K562 (cell line): Measurements from ENCODE around the gene BRD7. TPM values are rescaled to one million over a fixed set of nuclear protein-coding genes. Genes with fewer than 3 reads are reported as not detected.

ENCODE experiments used
- ATAC-seq: fragments of 200-7000 bp; cut with Tn5 transposase; 3 replicates; pipeline ENCODE4 v1.9.1; 2020; ENCODE audit warnings: moderate library complexity
- BruUV-seq: library from RNA; stranded (reverse); fragments of 400-500 nt; replicated peaks from 2 replicates; lab custom pipeline; 2021; lab: Mats Ljungman, UMichigan
- CTCF ChIA-PET: fragments of 300-600 bp; formaldehyde crosslinking; extraction: SDS; loops from one replicate; lab custom pipeline; 2021; ENCODE audit warnings: low intra/inter-chr PET ratio; lab: Yijun Ruan, JAX
- POLR2A ChIA-PET: fragments of 300-600, 350-650 bp; sonication (Branson Sonifier 250); formaldehyde crosslinking; extraction: SDS; loops from one replicate; lab custom pipeline; 2021; ENCODE audit warnings: antibody characterized with exemption, inconsistent platforms; lab: Yijun Ruan, JAX
- DNase-seq, 4 experiments: peaks; one replicate each; pipeline versions ENCODE4 v3.0.0 to v3.0.0-alpha.2; 2011 to 2018; ENCODE audit warnings: low spot score in 3 of 4, mixed read lengths in 3 of 4; ENCODE audit errors: extremely low read depth in 1 of 4
- FAIRE-seq: peaks from 2 replicates; lab custom pipeline; 2011; peaks lifted over from hg19 to GRCh38; lab: Jason Lieb, UNC
- H2AFZ ChIP-seq: 2 replicates; pipeline ENCODE4 v1.6.0; 2011; ENCODE audit warnings: low read depth, low read length, control low read depth, inconsistent platforms
- H3K27ac ChIP-seq: fragments of 200-600 bp; 3 replicates; pipeline ENCODE4 v1.8.0; 2011; ENCODE audit warnings: low read depth, mild to moderate bottlenecking, control low read depth, inconsistent platforms, low read length, moderate library complexity, mixed read lengths; ENCODE audit errors: extremely low read depth
- H3K27me3 ChIP-seq, 2 experiments: fragments of 300-600 bp in 1 of 2; 2 replicates in 1 of 2; 3 replicates in 1 of 2; pipeline versions ENCODE4 v1.6.0 to v1.8.0; 2011; ENCODE audit warnings: inconsistent platforms in 2 of 2, low read length in 2 of 2, mild to moderate bottlenecking in 1 of 2, mixed read lengths in 1 of 2, moderate library complexity in 1 of 2; ENCODE audit not compliant: control insufficient read depth in 2 of 2, insufficient read depth in 2 of 2
- H3K36me3 ChIP-seq: fragments of 300-600 bp; 3 replicates; pipeline ENCODE4 v1.8.0; 2011; ENCODE audit warnings: mild to moderate bottlenecking, low read length, inconsistent platforms; ENCODE audit not compliant: control insufficient read depth, insufficient read depth
- H3K4me1 ChIP-seq, 2 experiments: fragments of 200-600 bp in 1 of 2; replicated peaks in 1 of 2; 2 replicates in 1 of 2; 3 replicates in 1 of 2; pipeline versions ENCODE4 v1.5.1 to v1.8.0; 2011; ENCODE audit warnings: inconsistent platforms in 2 of 2, low read length in 2 of 2, mild to moderate bottlenecking in 1 of 2, mixed read lengths in 1 of 2, moderate library complexity in 1 of 2; ENCODE audit not compliant: control insufficient read depth in 2 of 2, insufficient read depth in 2 of 2
- H3K4me2 ChIP-seq: 2 replicates; pipeline ENCODE4 v1.6.1; 2011; ENCODE audit warnings: low read length, control low read depth, inconsistent platforms, mixed read lengths; ENCODE audit not compliant: insufficient read depth
- H3K4me3 ChIP-seq: fragments of 200-600 bp; sonication (generic), shearing (Covaris generic); 2 replicates; pipeline ENCODE4 v1.5.1; 2016; ENCODE audit warnings: control low read depth, inconsistent platforms
- H3K79me2 ChIP-seq: fragments of 200-600 bp; 3 replicates; pipeline ENCODE4 v1.8.0; 2011; ENCODE audit warnings: low read length, inconsistent platforms; ENCODE audit not compliant: control insufficient read depth, insufficient read depth
- H3K9ac ChIP-seq, 2 experiments: 2 replicates each; pipeline versions ENCODE4 v1.6.0 to v1.6.1; 2011; ENCODE audit warnings: low read depth in 2 of 2, low read length in 2 of 2, control low read depth in 1 of 2, inconsistent platforms in 1 of 2, mild to moderate bottlenecking in 1 of 2, mixed read lengths in 1 of 2; ENCODE audit not compliant: insufficient read depth in 1 of 2
- H3K9me1 ChIP-seq: one replicate; pipeline ENCODE4 v1.6.0; 2011; ENCODE audit warnings: inconsistent platforms, mild to moderate bottlenecking, low read length, moderate library complexity; ENCODE audit not compliant: control insufficient read depth, insufficient read depth
- H3K9me3 ChIP-seq: replicated peaks from 2 replicates; pipeline ENCODE4 v1.5.1; 2011; ENCODE audit warnings: low read depth, low read length, inconsistent platforms; ENCODE audit not compliant: control insufficient read depth, insufficient read depth
- H4K20me1 ChIP-seq: replicated peaks from 2 replicates; pipeline ENCODE4 v1.6.1; 2011; ENCODE audit warnings: low read length, inconsistent platforms, mixed read lengths; ENCODE audit not compliant: control insufficient read depth, insufficient read depth
- ELK3 ChIP-seq: fragments of 450-650 bp; formaldehyde crosslinking; IDR thresholded peaks from 2 replicates; pipeline ENCODE4 v1.4.0; 2020; ENCODE audit warnings: mild to moderate bottlenecking
- GTF3C2 ChIP-seq: IDR thresholded peaks from 3 replicates; pipeline ENCODE4 v1.6.1; 2011; ENCODE audit warnings: borderline replicate concordance, mild to moderate bottlenecking, moderate library complexity; ENCODE audit not compliant: insufficient read length; ENCODE audit errors: extremely low read depth
- HDAC2 ChIP-seq: fragments of 450-650 bp; IDR thresholded peaks from 2 replicates; pipeline ENCODE4 v1.6.1; 2016; ENCODE audit warnings: mild to moderate bottlenecking
- MTA3 ChIP-seq: fragments of 450-650 bp; formaldehyde crosslinking; IDR thresholded peaks from 2 replicates; pipeline ENCODE4 v1.6.1; 2017; ENCODE audit warnings: mild to moderate bottlenecking, borderline replicate concordance
- NCOR1 ChIP-seq: fragments of 450-650 bp; IDR thresholded peaks from 2 replicates; pipeline ENCODE4 v1.6.1; 2016; ENCODE audit warnings: mild to moderate bottlenecking, moderate library complexity
- NKRF ChIP-seq: fragments of 450-650 bp; IDR thresholded peaks from 2 replicates; pipeline ENCODE4 v1.6.1; 2016; ENCODE audit warnings: borderline replicate concordance
- POLR2H ChIP-seq: IDR thresholded peaks from 2 replicates; pipeline ENCODE4 v1.6.1; 2016; ENCODE audit warnings: missing genetic modification characterization, low read depth, mild to moderate bottlenecking, control low read depth, missing compliant biosample characterization, moderate library complexity
- SETDB1 ChIP-seq: IDR thresholded peaks from one replicate; pipeline ENCODE4 v1.6.1; 2012; ENCODE audit warnings: low read length, control low read depth, inconsistent platforms
- TGIF2 ChIP-seq: sonication (generic); formaldehyde crosslinking; IDR thresholded peaks from 2 replicates; pipeline ENCODE4 v1.8.1; 2022; ENCODE audit warnings: mild to moderate bottlenecking, missing genetic modification reagents, moderate library complexity
- ZBTB1 ChIP-seq: sonication (generic); formaldehyde crosslinking; IDR thresholded peaks from 2 replicates; pipeline ENCODE4 v1.8.1; 2023; ENCODE audit warnings: missing genetic modification reagents, low read depth, mild to moderate bottlenecking, borderline replicate concordance
- ZC3H11A ChIP-seq: IDR thresholded peaks from 2 replicates; pipeline ENCODE4 v1.6.1; 2012; ENCODE audit warnings: low read depth, low read length, improper control_type of control experiment
- ZNF408 ChIP-seq: fragments of 250-450 bp; sonication (Bioruptor Pico); IDR thresholded peaks from 2 replicates; pipeline ENCODE4 v1.4.0; 2020; ENCODE audit warnings: low read depth, mild to moderate bottlenecking, moderate library complexity
- ZNF780A ChIP-seq: fragments of 250-450 bp; sonication (Bioruptor Pico); IDR thresholded peaks from 2 replicates; pipeline ENCODE4 v1.5.0; 2021; ENCODE audit warnings: mild to moderate bottlenecking
- WGBS: fragments of 100-300 bp; shearing (Covaris generic); methylation state at CpG from one replicate; pipeline ENCODE4 v1.1.6; 2016; ENCODE audit warnings: low coverage, mixed read lengths; ENCODE audit not compliant: insufficient coverage; ENCODE audit errors: missing lambda C conversion rate; 5-methylcytosine and 5-hydroxymethylcytosine counted together
- in situ Hi-C: fragments of 300-500 bp; cut with MboI; formaldehyde crosslinking; loops from 4 replicates; pipeline ENCODE4 v1.15.0; 2018; ENCODE audit warnings: inconsistent platforms, mixed read lengths
- intact Hi-C: fragments of 100-400 bp; cut with micrococcal nuclease; formaldehyde crosslinking; loops from 2 replicates; pipeline ENCODE4 v1.14.2; 2022
- polyA plus RNA-seq, 8 experiments: library from polyadenylated mRNA; depleted of rRNA in 4 of 8; stranded (reverse) in 5 of 8; unstranded in 3 of 8; fragments of >200 nt; fragmentation: Nextera tagmentation in 2 of 8; fragmentation: Illumina TruSeq in 1 of 8; extraction: Ambion mirVana in 2 of 8; extraction: Trizol in 1 of 8; gene quantifications; 2 replicates each; pipeline versions ENCODE4 v1.2.1 to v1.2.3, GENCODE V29; 2011 to 2014; ENCODE audit warnings: inconsistent platforms in 1 of 8, missing spikeins in 1 of 8
- total RNA-seq, 7 experiments: library from RNA; depleted of rRNA in 6 of 7; stranded (reverse); fragments of >200 nt in 6 of 7; fragmentation: Illumina TruSeq in 2 of 7; extraction: Trizol in 2 of 7; gene quantifications; 2 replicates each; pipeline versions ENCODE4 v1.2.1 to v1.2.3, GENCODE V29; 2011 to 2021; ENCODE audit warnings: low replicate concordance in 1 of 7
- TF ChIP-seq, protein P1 (sequence below): fragments of 250-450 bp; sonication (Bioruptor Pico); IDR thresholded peaks from 2 replicates; pipeline ENCODE4 v1.5.0; 2021

Gene BRD7
- total and polyA plus RNA-seq, 9 of the 15 experiments (the other 6 are each of a cell fraction or from before 2014, with no cell fraction given) = 20.6 to 101 (median 68.7) TPM

DNA sequence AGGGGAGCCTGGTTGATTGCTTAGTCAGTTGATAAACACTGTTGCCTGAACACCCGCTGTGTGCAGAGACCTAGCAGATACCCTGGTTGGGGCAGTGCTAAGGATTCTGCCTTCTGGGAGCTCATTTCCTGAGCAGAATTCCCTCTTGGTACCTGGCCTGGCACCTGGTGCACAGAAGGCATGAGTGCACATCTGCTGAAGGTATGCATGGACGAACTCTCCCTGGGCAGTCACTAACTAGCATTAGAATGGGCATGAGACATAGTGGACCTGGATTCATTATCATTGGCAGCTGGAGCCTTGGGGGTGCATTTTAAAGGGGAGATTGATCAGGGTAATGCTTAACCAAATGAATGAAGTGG lies 89.3 kb downstream of the BRD7 start (continued):
- TF ChIP-seq GTF3C2 (no peak), MTA3 (0 out of 2 replicates have a peak, but pooled peaks have one; percentile 4), SETDB1 (no peak), ZNF408 (CRISPR knock-in tag) (no peak)
- TF ChIP-seq, protein P1, sequence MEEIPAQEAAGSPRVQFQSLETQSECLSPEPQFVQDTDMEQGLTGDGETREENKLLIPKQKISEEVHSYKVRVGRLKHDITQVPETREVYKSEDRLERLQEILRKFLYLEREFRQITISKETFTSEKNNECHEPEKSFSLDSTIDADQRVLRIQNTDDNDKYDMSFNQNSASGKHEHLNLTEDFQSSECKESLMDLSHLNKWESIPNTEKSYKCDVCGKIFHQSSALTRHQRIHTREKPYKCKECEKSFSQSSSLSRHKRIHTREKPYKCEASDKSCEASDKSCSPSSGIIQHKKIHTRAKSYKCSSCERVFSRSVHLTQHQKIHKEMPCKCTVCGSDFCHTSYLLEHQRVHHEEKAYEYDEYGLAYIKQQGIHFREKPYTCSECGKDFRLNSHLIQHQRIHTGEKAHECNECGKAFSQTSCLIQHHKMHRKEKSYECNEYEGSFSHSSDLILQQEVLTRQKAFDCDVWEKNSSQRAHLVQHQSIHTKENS (CRISPR knock-in tag) = no peak
- TF ChIP-seq, all 486 proteins: peak for 5

- no peak for ATAC-seq
- Histone ChIP-seq H3K27me3 (no peaks in the 10 kb centered on the region), H3K9me1 (peaks cover 15% of the 10 kb centered on the region), H3K4me1 (peaks cover 51 to 60% of the 10 kb centered on the region in 2 experiments), H3K9ac (no peak overlapping the region), H3K27ac (no peak overlapping the region), H3K9me3 (no peaks in the 10 kb centered on the region), H3K79me2 (peaks cover 98% of the 10 kb centered on the region), H3K4me3 (no peak overlapping the region), H4K20me1 (peaks cover 41% of the 10 kb centered on the region), H3K36me3 (peaks cover 45% of the 10 kb centered on the region), H3K4me2 (no peak overlapping the region), H2AFZ (no peak overlapping the region)
- ChIA-PET CTCF (no interaction called here), POLR2A (interaction anchor here (1.2 to 1.4 kb wide), 2 partner anchors 10 to 19 kb away, joined by 3 to 6 read pairs; no protein-coding TSS in a partner anchor)
- DNase-seq = no peak
- in situ Hi-C loops (no loop called here), intact Hi-C loops (no loop called here)
- FAIRE-seq = no peak
- 64% methylated on average over 3 of the region's 3 CpGs for WGBS
- no TSS peak for BruUV-seq
- TF ChIP-seq NKRF (0 out of 2 replicates have a peak, but pooled peaks have one; percentile 28), TGIF2 (no peak), NCOR1 (no peak), ZNF780A (CRISPR knock-in tag) (no peak), ZC3H11A (no peak), POLR2H (tag) (no peak), ZBTB1 (CRISPR knock-in tag) (no peak), ELK3 (CRISPR knock-in tag) (no peak), HDAC2 (peak; percentile 69; the same call in 1 of the 2 replicates)
These were observed 90.5 kb downstream of the BRD7 start for GRCh38 chr16:50278251-50278650.
